GM19025 (cell line): ENCODE results near the gene SPATS1.
"Not testable (repeated sequence)": the region's sequence is repeated elsewhere in the genome, so short reads cannot be mapped to it uniquely, and the experiment has no call there.

Experiments
- ATAC-seq: cut with Tn5 transposase; IDR thresholded peaks from one replicate; pipeline ENCODE4 v1.9.1; 2021; ENCODE audit warnings: mild to moderate bottlenecking, low read depth, moderate library complexity; ENCODE audit not compliant: unreplicated experiment

SPATS1 gene

GRCh38 chr6:44310241-44310640 lies 32.2 kb upstream of the SPATS1 start:
- no peak for ATAC-seq

GRCh38 chr6:44311304-44311703 lies 31.1 kb upstream of the SPATS1 start:
- no peak for ATAC-seq

- no peak for ATAC-seq
Measured at GRCh38 chr6:44311767-44312166, 30.7 kb upstream of the SPATS1 start.

- peak; percentile 91 for ATAC-seq
Measured at GRCh38 chr6:44312901-44313788, 29.3 kb upstream of the SPATS1 start, which contains the start of gene AARS2. Gene AARS2, minus strand, starts transcription at chr6:44313347. Its CDS starts 24 bp downstream, at chr6:44313323.

GRCh38 chr6:44314657-44315056 lies 27.8 kb upstream of the SPATS1 start:
- ATAC-seq = not testable (repeated sequence)

- no peak for ATAC-seq
Measured at GRCh38 chr6:44315516-44315915, 26.9 kb upstream of the SPATS1 start.

GRCh38 chr6:44315951-44316350 lies 26.5 kb upstream of the SPATS1 start:
- no peak for ATAC-seq

- ATAC-seq = no peak
Measured at GRCh38 chr6:44316481-44316880, 26.0 kb upstream of the SPATS1 start.

- ATAC-seq = not testable (repeated sequence)
Measured at GRCh38 chr6:44317136-44317631, 25.3 kb upstream of the SPATS1 start.

GRCh38 chr6:44321210-44321609 lies 21.2 kb upstream of the SPATS1 start:
- ATAC-seq = no peak

GRCh38 chr6:44327096-44327495 lies 15.4 kb upstream of the SPATS1 start:
- no peak for ATAC-seq

- no peak for ATAC-seq
Measured at GRCh38 chr6:44327760-44328159, 14.7 kb upstream of the SPATS1 start.

- not testable (repeated sequence) for ATAC-seq
Measured at GRCh38 chr6:44328203-44328602, 14.2 kb upstream of the SPATS1 start.

- ATAC-seq = no peak
Measured at GRCh38 chr6:44329858-44330257, 12.6 kb upstream of the SPATS1 start.

GRCh38 chr6:44332585-44332984 lies 9.9 kb upstream of the SPATS1 start:
- no peak for ATAC-seq

GRCh38 chr6:44333273-44333919 lies 9.1 kb upstream of the SPATS1 start:
- no peak for ATAC-seq

- no peak for ATAC-seq
Measured at GRCh38 chr6:44333942-44334341, 8.5 kb upstream of the SPATS1 start.

GRCh38 chr6:44335631-44336030 lies 6.8 kb upstream of the SPATS1 start:
- no peak for ATAC-seq

GRCh38 chr6:44338228-44339122 lies 4.0 kb upstream of the SPATS1 start:
- no peak for ATAC-seq

- no peak for ATAC-seq
Measured at GRCh38 chr6:44339301-44339700, 3.1 kb upstream of the SPATS1 start.
